ENCODE data around the gene PSMB7.

The PSMB7 gene

GRCh38 chr9:124377551-124378406 is 37.5 kb downstream of the PSMB7 start:
- Histone ChIP-seq H3K9ac (ENCODE audit: low read length) (no peak overlapping the region), H3K27me3 (ENCODE audit: control insufficient read depth, insufficient read depth, low read length) (no peaks in the 10 kb centered on the region), H3K9me3 (ENCODE audit: control insufficient read depth, insufficient read depth, low read depth, low read length) (no peaks in the 10 kb centered on the region), H3K36me3 (ENCODE audit: control insufficient read depth, insufficient read depth, low read length) (peaks cover 31% of the 10 kb centered on the region), H3K4me1 (ENCODE audit: control insufficient read depth, insufficient read depth, low read length) (no peaks in the 10 kb centered on the region), H3K4me3 (ENCODE audit: low read depth, low read length) (no peak overlapping the region), H3K27ac (ENCODE audit: low read depth, low read length) (no peak overlapping the region)

DNA sequence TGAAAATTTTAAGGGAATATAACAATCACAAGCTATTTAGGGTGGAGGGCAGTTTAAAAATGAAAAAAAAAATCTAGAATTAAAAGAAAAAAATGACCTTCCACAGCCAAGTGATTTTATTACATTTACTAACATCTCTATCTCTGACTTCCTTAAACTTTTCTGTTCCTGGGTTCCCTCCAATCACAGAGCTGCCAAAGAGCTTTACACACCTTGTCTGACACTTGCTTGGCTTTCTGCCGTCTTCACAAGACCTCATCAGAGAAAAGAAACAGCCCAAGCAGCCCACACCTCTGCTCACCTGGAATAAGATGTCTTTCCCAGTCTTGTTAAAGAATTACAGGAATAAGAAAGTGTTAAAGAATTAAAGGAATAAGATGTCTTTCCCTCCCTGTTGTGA is 38.9 kb downstream of the PSMB7 start:
- H3K27me3 ChIP-seq (ENCODE audit: control insufficient read depth, insufficient read depth, low read length), result no peaks in the 10 kb centered on the region
- H3K36me3 ChIP-seq (ENCODE audit: control insufficient read depth, insufficient read depth, low read length), result peaks cover 31% of the 10 kb centered on the region
- H3K9ac ChIP-seq (ENCODE audit: low read length), result no peak overlapping the region
- no peak overlapping the region for H3K27ac ChIP-seq (ENCODE audit: low read depth, low read length)
- H3K4me1 ChIP-seq (ENCODE audit: control insufficient read depth, insufficient read depth, low read length), result peaks cover 6% of the 10 kb centered on the region; the same call in 1 of the 2 replicates
- no peaks in the 10 kb centered on the region for H3K9me3 ChIP-seq (ENCODE audit: control insufficient read depth, insufficient read depth, low read depth, low read length)
- no peak overlapping the region for H3K4me3 ChIP-seq (ENCODE audit: low read depth, low read length)

- Histone ChIP-seq H3K27me3 (ENCODE audit: control insufficient read depth, insufficient read depth, low read length) (no peaks in the 10 kb centered on the region), H3K27ac (ENCODE audit: low read depth, low read length) (no peak overlapping the region), H3K36me3 (ENCODE audit: control insufficient read depth, insufficient read depth, low read length) (peaks cover 27% of the 10 kb centered on the region), H3K4me3 (ENCODE audit: low read depth, low read length) (no peak overlapping the region), H3K9me3 (ENCODE audit: control insufficient read depth, insufficient read depth, low read depth, low read length) (no peaks in the 10 kb centered on the region), H3K4me1 (ENCODE audit: control insufficient read depth, insufficient read depth, low read length) (peaks cover 6% of the 10 kb centered on the region; the same call in 1 of the 2 replicates), H3K9ac (ENCODE audit: low read length) (no peak overlapping the region)
Measured at GRCh38 chr9:124375726-124376125, 39.5 kb downstream of the PSMB7 start.

DNA sequence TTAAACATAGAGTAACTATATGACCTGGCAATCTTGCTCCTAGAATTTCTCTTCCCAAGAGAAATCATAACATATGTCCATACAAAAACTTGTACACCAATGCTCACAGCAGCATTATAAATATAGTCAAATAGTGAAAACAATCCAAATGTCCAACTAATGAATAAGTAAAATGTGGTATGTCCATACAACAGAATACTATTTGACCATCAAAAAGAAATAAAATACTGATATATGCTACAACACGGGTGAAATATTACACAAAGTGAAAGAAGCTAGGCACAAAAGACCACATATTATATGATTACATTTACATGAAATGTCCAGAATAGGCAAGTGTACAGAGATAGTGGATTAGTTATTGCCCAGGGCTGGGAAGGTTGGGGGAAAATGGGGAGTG is 41.4 kb downstream of the PSMB7 start:
- H3K9me3 ChIP-seq (ENCODE audit: control insufficient read depth, insufficient read depth, low read depth, low read length), result no peaks in the 10 kb centered on the region
- H3K9ac ChIP-seq (ENCODE audit: low read length), result no peak overlapping the region
- H3K27ac ChIP-seq (ENCODE audit: low read depth, low read length), result no peak overlapping the region
- no peaks in the 10 kb centered on the region for H3K27me3 ChIP-seq (ENCODE audit: control insufficient read depth, insufficient read depth, low read length)
- H3K4me1 ChIP-seq (ENCODE audit: control insufficient read depth, insufficient read depth, low read length), result peaks cover 11% of the 10 kb centered on the region
- H3K36me3 ChIP-seq (ENCODE audit: control insufficient read depth, insufficient read depth, low read length), result peaks cover 19% of the 10 kb centered on the region
- H3K4me3 ChIP-seq (ENCODE audit: low read depth, low read length), result no peak overlapping the region

- peaks cover 19% of the 10 kb centered on the region for H3K36me3 ChIP-seq (ENCODE audit: control insufficient read depth, insufficient read depth, low read length)
- H3K4me1 ChIP-seq (ENCODE audit: control insufficient read depth, insufficient read depth, low read length), result peaks cover 11% of the 10 kb centered on the region
- no peaks in the 10 kb centered on the region for H3K9me3 ChIP-seq (ENCODE audit: control insufficient read depth, insufficient read depth, low read depth, low read length)
- no peak overlapping the region for H3K27ac ChIP-seq (ENCODE audit: low read depth, low read length)
- no peak overlapping the region for H3K4me3 ChIP-seq (ENCODE audit: low read depth, low read length)
- no peak overlapping the region for H3K9ac ChIP-seq (ENCODE audit: low read length)
- no peaks in the 10 kb centered on the region for H3K27me3 ChIP-seq (ENCODE audit: control insufficient read depth, insufficient read depth, low read length)
Measured at GRCh38 chr9:124373386-124373785, 41.9 kb downstream of the PSMB7 start.

- H3K9ac ChIP-seq (ENCODE audit: low read length), result no peak overlapping the region
- no peaks in the 10 kb centered on the region for H3K27me3 ChIP-seq (ENCODE audit: control insufficient read depth, insufficient read depth, low read length)
- H3K4me3 ChIP-seq (ENCODE audit: low read depth, low read length), result no peak overlapping the region
- H3K4me1 ChIP-seq (ENCODE audit: control insufficient read depth, insufficient read depth, low read length), result peaks cover 11% of the 10 kb centered on the region
- H3K27ac ChIP-seq (ENCODE audit: low read depth, low read length), result no peak overlapping the region
- no peaks in the 10 kb centered on the region for H3K9me3 ChIP-seq (ENCODE audit: control insufficient read depth, insufficient read depth, low read depth, low read length)
- H3K36me3 ChIP-seq (ENCODE audit: control insufficient read depth, insufficient read depth, low read length), result peaks cover 19% of the 10 kb centered on the region
Measured at GRCh38 chr9:124372038-124372437, 43.2 kb downstream of the PSMB7 start.

DNA sequence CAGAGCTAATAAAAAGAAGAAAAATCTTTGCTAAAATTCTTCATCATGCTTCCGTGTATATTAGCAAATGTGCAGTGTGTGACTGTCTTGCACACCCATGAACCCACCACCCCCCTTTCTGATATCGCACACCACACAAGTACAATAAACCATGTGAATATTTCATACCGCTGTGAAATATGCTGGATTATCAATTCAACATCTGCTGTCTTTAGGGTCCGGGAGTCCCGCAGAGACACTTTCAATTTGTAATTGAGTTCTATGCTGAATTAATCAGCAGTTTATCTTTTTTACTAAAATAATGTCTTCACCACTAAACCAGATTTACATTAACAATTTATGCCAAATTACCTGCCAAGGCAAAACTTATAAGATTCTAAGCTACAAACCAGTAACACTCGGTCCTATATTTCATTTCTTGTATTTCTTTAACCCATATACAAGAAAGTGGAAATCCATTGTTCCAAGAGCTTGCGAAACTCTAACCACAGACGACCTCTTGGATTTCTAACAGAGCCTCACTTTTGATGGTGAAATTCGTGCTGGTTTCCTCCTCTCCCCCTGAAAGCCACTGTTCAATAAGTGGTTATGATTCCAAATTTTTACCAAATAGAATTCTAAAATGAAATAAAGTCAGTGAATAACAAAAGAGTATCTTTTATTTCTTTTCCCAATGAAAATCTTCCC is 44.2 kb downstream of the PSMB7 start:
- H3K9me3 ChIP-seq (ENCODE audit: control insufficient read depth, insufficient read depth, low read depth, low read length), result no peaks in the 10 kb centered on the region

GRCh38 chr9:124369231-124369797 is 45.9 kb downstream of the PSMB7 start:
- Histone ChIP-seq H3K9ac (ENCODE audit: low read length) (no peak overlapping the region), H3K4me1 (ENCODE audit: control insufficient read depth, insufficient read depth, low read length) (peaks cover 11% of the 10 kb centered on the region), H3K27ac (ENCODE audit: low read depth, low read length) (no peak overlapping the region)

More for the DNA sequence above, 44.2 kb downstream of the PSMB7 start:
- no peak overlapping the region for H3K4me3 ChIP-seq (ENCODE audit: low read depth, low read length)
- peaks cover 19% of the 10 kb centered on the region for H3K36me3 ChIP-seq (ENCODE audit: control insufficient read depth, insufficient read depth, low read length)
- no peak overlapping the region for H3K9ac ChIP-seq (ENCODE audit: low read length)
- no peak overlapping the region for H3K27ac ChIP-seq (ENCODE audit: low read depth, low read length)
- H3K4me1 ChIP-seq (ENCODE audit: control insufficient read depth, insufficient read depth, low read length), result peaks cover 11% of the 10 kb centered on the region
- H3K27me3 ChIP-seq (ENCODE audit: control insufficient read depth, insufficient read depth, low read length), result no peaks in the 10 kb centered on the region

DNA sequence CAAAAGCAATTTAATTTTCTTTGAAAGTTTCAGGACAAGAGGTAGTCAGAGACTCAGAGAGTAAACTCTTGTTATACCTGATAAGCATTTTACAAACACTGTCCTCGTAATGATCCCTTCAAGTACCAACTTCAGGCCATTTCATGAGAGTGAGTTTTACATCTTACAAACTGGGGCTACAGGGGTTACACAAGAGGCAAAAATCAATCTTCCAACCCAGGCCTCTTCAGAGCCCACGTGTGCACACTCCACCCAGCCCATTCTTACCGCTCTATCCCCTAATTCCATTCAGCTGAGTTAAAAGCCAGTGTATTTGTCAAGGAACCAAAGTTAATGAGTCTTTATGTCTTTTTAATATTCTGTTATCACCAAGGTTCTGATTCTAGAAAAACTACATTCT is 46.5 kb downstream of the PSMB7 start:
- H3K36me3 ChIP-seq (ENCODE audit: control insufficient read depth, insufficient read depth, low read length), result 0 out of 2 replicates have a peak, but pooled peaks cover 4% of the 10 kb centered on the region
- H3K27ac ChIP-seq (ENCODE audit: low read depth, low read length), result no peak overlapping the region
- no peak overlapping the region for H3K4me3 ChIP-seq (ENCODE audit: low read depth, low read length)
- H3K9ac ChIP-seq (ENCODE audit: low read length), result no peak overlapping the region
- peaks cover 11% of the 10 kb centered on the region for H3K4me1 ChIP-seq (ENCODE audit: control insufficient read depth, insufficient read depth, low read length)
- no peaks in the 10 kb centered on the region for H3K9me3 ChIP-seq (ENCODE audit: control insufficient read depth, insufficient read depth, low read depth, low read length)
- H3K27me3 ChIP-seq (ENCODE audit: control insufficient read depth, insufficient read depth, low read length), result no peaks in the 10 kb centered on the region

More at GRCh38 chr9:124369231-124369797, 45.9 kb downstream of the PSMB7 start:
- Histone ChIP-seq H3K9me3 (ENCODE audit: control insufficient read depth, insufficient read depth, low read depth, low read length) (no peaks in the 10 kb centered on the region), H3K4me3 (ENCODE audit: low read depth, low read length) (no peak overlapping the region), H3K27me3 (ENCODE audit: control insufficient read depth, insufficient read depth, low read length) (no peaks in the 10 kb centered on the region), H3K36me3 (ENCODE audit: control insufficient read depth, insufficient read depth, low read length) (peaks cover 9% of the 10 kb centered on the region; the same call in 1 of the 2 replicates)

DNA sequence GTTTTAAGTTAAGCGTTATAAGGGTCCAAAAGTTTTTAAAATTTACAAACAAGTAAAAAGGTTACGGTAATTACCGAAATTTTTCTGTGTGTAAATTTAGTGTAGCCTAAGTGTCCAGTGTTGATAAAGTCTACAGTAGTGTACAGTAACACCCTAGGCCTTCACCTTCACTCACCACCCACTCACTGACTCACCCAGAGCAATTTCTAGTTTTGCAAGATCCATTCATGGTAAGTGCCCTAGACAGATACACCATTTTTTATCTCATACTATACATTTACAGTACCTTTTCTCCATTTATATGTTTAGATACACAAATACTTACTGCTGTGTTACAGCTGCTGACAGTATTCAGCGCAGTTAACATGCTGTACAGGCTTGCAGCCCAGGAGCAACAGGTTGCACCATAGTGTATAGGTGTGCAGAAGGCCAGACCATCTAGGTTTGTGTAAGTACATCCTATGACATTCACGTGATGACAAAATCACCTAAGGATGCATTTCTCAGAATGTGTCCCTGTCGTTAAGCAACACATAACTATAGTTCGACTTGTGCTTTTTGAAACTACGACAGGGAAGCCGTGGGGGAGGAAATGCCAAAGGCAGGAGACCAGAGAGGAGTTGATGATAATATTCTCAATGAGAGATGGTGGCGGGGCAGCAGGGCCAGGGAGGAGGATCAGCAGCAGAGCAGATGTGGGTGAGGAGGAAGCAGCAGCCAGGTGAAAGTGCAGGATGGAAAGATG is 48.6 kb downstream of the PSMB7 start:
- H3K4me1 ChIP-seq (ENCODE audit: control insufficient read depth, insufficient read depth, low read length), result peaks cover 6% of the 10 kb centered on the region
- no peaks in the 10 kb centered on the region for H3K9me3 ChIP-seq (ENCODE audit: control insufficient read depth, insufficient read depth, low read depth, low read length)
- no peak overlapping the region for H3K27ac ChIP-seq (ENCODE audit: low read depth, low read length)
- 0 out of 2 replicates have a peak, but pooled peaks cover 4% of the 10 kb centered on the region for H3K36me3 ChIP-seq (ENCODE audit: control insufficient read depth, insufficient read depth, low read length)
- no peak overlapping the region for H3K9ac ChIP-seq (ENCODE audit: low read length)
- H3K27me3 ChIP-seq (ENCODE audit: control insufficient read depth, insufficient read depth, low read length), result no peaks in the 10 kb centered on the region
- H3K4me3 ChIP-seq (ENCODE audit: low read depth, low read length), result no peak overlapping the region
